Stimulated activated CD4-positive, alpha-beta T cell treated with anti-CD3 and anti-CD28 coated beads, Interleukin-15, amount 100 ng/mL, for 48 hours (primary cell): ENCODE data around the gene TGOLN2.

Experiments
- DNase-seq, 2 donors: peaks; one replicate each; pipeline ENCODE4 v3.0.0-alpha.2; 2020; ENCODE audit warnings: low read depth in 2 of 2

Gene TGOLN2

GRCh38 chr2:85308896-85309555 is 18.8 kb downstream of the TGOLN2 start:
- DNase-seq = no peak

- DNase-seq = no peak
These were observed 19.6 kb downstream of the TGOLN2 start for GRCh38 chr2:85308201-85308600.

GRCh38 chr2:85307527-85307897 is 20.3 kb downstream of the TGOLN2 start:
- DNase-seq = no peak

- DNase-seq = no peak
These were observed 23.8 kb downstream of the TGOLN2 start for GRCh38 chr2:85303780-85304531.

- DNase-seq = no peak
These were observed 25.7 kb downstream of the TGOLN2 start for GRCh38 chr2:85302121-85302520.

GRCh38 chr2:85291425-85292023 is 36.3 kb downstream of the TGOLN2 start:
- DNase-seq = no peak

GRCh38 chr2:85288244-85288725 is 39.5 kb downstream of the TGOLN2 start:
- no peak for DNase-seq

GRCh38 chr2:85287721-85288120 is 40.1 kb downstream of the TGOLN2 start:
- no peak for DNase-seq

GRCh38 chr2:85286918-85287317 is 40.9 kb downstream of the TGOLN2 start:
- DNase-seq = no peak

GRCh38 chr2:85283641-85284040 is 44.1 kb downstream of the TGOLN2 start:
- DNase-seq = no peak

GRCh38 chr2:85282914-85283313 is 44.9 kb downstream of the TGOLN2 start:
- DNase-seq = no peak

GRCh38 chr2:85281553-85281952 is 46.2 kb downstream of the TGOLN2 start:
- no peak for DNase-seq

GRCh38 chr2:85278361-85278760 is 49.4 kb downstream of the TGOLN2 start:
- DNase-seq = no peak

GRCh38 chr2:85277416-85278158 is 50.2 kb downstream of the TGOLN2 start:
- DNase-seq = no peak

GRCh38 chr2:85276571-85277118 is 51.1 kb downstream of the TGOLN2 start:
- DNase-seq = no peak

- no peak for DNase-seq
These were observed 51.7 kb downstream of the TGOLN2 start for GRCh38 chr2:85275984-85276540.

- DNase-seq = no peak
These were observed 53.8 kb downstream of the TGOLN2 start for GRCh38 chr2:85273738-85274731.

GRCh38 chr2:85272357-85272756 is 55.4 kb downstream of the TGOLN2 start:
- no peak for DNase-seq

- DNase-seq = no peak
These were observed 57.8 kb downstream of the TGOLN2 start for GRCh38 chr2:85269959-85270358.
